ENCODE measurements around the gene SUCLA2.

DNA sequence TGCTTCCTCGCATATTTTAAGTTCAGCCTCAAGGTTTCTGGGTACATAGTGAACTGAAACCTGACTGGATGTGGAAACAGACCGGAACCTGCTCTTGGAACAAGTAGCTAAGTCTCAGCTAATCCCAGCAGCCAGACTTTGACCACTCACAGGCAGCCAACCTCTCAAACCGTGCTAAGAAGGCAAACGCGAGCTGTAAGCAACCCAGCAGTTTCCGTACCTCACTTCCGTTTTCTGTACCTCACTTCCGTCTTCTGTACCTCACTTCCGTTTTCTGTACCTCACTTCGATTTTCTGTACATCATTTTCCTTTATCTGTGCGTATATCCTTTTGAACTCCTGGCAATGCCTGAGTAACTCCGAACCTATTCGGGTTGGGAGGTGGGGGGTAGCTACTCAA, 96.8 kb downstream of the SUCLA2 start:
- no peak for TF ChIP-seq POLR2A (IDR thresholded peaks at IDR 0.05; ENCODE audit: extremely low read depth, insufficient read length)
- TF ChIP-seq, protein P1, sequence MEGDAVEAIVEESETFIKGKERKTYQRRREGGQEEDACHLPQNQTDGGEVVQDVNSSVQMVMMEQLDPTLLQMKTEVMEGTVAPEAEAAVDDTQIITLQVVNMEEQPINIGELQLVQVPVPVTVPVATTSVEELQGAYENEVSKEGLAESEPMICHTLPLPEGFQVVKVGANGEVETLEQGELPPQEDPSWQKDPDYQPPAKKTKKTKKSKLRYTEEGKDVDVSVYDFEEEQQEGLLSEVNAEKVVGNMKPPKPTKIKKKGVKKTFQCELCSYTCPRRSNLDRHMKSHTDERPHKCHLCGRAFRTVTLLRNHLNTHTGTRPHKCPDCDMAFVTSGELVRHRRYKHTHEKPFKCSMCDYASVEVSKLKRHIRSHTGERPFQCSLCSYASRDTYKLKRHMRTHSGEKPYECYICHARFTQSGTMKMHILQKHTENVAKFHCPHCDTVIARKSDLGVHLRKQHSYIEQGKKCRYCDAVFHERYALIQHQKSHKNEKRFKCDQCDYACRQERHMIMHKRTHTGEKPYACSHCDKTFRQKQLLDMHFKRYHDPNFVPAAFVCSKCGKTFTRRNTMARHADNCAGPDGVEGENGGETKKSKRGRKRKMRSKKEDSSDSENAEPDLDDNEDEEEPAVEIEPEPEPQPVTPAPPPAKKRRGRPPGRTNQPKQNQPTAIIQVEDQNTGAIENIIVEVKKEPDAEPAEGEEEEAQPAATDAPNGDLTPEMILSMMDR (IDR thresholded peaks at IDR 0.05; ENCODE audit: low read depth, low read length), result no peak

Measured in NB4 (cell line).